Measurements from ENCODE around the gene LPIN1.

GRCh38 chr2:11750917-11751316 lies 4.5 kb downstream of the LPIN1 start:
- TF ChIP-seq CTCF (IDR thresholded peaks at IDR 0.05) = no peak
- TF ChIP-seq EZH2 (IDR thresholded peaks at IDR 0.05; ENCODE audit: borderline replicate concordance, insufficient read depth, low read depth, low read length, poor library complexity, severe bottlenecking) = no peak

Measured in B cell (primary cell).